Measurements from ENCODE around the gene SMIM34. TPM values are rescaled to one million over a fixed set of nuclear protein-coding genes. Genes with fewer than 3 reads are reported as not detected.

SMIM34 gene
- total RNA-seq, 2 experiments from 2014 or later = not detected

Other genes starting within 250 kb of the SMIM34 start
- not detected for gene KCNE2, start 59.9 kb downstream of the SMIM34 start, total RNA-seq
- 1 to 10 TPM; 2.1 to 6.6 TPM for gene SMIM11, start 48.4 kb downstream of the SMIM34 start, total RNA-seq
- under 1 TPM in 1 of 2 experiments, not detected in 1; 0.07 TPM for gene KCNE1, start 88.3 kb upstream of the SMIM34 start, total RNA-seq
- gene RCAN1, start 191.2 kb upstream of the SMIM34 start, total RNA-seq = 1 to 10 TPM; 9.9 to 10.0 TPM
- gene CLIC6, start 245.0 kb upstream of the SMIM34 start, total RNA-seq = under 1 TPM; 0.07 to 0.11 TPM